GM19238 (cell line): Measurements from ENCODE around the gene BMPR1A.
"Not testable (repeated sequence)": the region's sequence is repeated elsewhere in the genome, so short reads cannot be mapped to it uniquely, and the experiment has no call there.

Experiments
- DNase-seq: peaks from one replicate; pipeline ENCODE4 v3.0.0; 2011; ENCODE audit warnings: low spot score; ENCODE audit not compliant: insufficient read length

The BMPR1A gene

GRCh38 chr10:86878983-86879713 lies 122.7 kb downstream of the BMPR1A start:
- no peak for DNase-seq

DNA sequence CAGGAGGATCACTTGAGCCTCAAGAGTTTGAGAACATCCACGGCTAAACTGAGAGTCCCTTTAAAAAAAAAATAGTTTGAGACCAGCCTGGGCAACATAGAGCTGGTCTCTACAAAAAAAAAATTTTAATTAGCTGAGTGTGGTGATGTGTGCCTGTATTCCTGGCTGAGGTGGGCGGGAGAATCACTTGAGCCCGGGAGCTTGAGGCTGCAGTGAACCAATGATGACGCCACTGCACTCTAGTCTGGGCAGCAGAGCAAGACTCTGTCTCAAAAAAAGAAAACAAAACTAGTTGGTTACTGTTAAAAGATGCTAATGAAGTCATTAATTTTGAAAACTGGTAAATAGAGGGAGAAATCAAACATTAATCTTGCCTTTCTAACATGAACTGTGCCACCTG lies 124.6 kb downstream of the BMPR1A start:
- no peak for DNase-seq

- peak; percentile 44 for DNase-seq
These were observed 132.4 kb downstream of the BMPR1A start for GRCh38 chr10:86888585-86889381.

- DNase-seq: no peak
These were observed 133.6 kb downstream of the BMPR1A start for GRCh38 chr10:86889997-86890396.

DNA sequence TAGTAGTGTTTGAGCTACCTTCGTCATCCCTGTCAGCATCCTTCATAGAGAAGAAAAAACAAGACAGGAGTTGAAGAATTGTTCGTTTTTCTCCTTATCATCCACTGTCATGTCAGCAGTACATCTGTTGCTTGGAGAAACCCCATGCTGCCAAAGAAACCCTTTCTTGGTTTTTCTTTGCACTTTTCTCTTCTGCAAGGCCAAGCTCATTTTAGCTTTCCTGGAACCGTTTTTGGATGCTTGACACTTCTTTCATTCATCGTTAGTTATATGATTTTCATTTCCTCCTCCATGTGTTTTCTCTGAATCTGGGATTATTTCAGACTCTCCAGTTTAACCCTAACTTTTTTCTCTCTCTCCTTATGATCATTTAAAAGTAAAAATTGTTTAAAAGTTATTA lies 142.1 kb downstream of the BMPR1A start:
- DNase-seq: no peak

GRCh38 chr10:86899132-86899531 lies 142.7 kb downstream of the BMPR1A start:
- DNase-seq: no peak

- DNase-seq: peak; percentile 21
These were observed 143.4 kb downstream of the BMPR1A start for GRCh38 chr10:86899670-86900276.

DNA sequence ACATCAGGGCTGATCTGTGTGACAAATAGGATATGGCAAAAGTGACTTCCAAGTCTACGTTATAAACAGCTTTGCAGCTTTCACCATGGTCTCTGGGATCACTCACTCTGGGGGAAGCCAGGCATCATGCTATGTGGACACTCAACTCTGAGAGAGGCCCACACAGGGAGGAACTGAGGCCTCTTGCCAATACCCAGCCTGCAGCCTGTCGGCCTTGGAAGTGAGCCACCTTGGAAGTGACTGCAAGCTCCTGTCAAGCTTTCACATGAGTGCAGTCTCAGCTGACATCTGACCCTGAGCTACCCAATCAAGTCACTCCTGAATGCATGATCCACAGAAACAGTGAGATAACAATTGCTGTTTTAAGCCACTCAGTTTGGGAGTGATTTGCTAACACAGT lies 144.5 kb downstream of the BMPR1A start:
- no peak for DNase-seq

DNA sequence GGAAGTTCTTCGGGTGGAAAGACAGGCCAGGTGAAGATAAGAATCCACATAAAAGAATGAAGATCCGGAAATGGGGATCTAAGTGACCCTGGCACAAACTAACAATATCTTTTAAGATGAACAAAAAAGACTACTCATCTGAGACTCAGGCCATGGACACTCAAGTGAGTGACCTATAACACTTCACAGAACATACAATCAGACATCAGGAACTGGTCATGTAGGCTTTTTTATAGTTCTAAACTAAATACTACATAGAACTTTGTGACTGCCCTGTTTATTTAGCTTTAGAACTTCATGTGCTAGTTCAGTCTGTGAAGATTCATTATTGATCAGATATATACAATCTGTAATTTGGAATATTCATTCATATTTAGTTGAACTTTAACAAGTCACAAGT lies 148.2 kb downstream of the BMPR1A start:
- DNase-seq: no peak

DNA sequence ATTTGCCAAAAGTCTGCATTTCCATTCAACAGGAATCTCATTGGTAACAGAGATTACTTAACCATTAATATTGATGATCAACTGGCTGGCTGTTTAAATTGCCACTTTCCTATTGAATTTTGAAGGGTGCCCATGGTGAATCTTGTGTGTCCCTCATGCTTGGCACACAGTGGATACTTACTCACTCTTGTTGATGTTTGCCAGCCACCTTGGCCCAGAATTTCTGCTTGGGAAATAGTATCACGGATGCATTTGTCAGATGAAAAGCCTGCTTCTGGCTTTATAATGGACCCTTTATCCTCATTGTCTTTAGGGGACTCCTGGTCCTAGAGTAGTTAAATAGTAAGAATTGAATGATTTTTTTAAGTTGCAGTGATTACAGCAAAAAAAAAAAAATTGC lies 149.0 kb downstream of the BMPR1A start:
- no peak for DNase-seq

GRCh38 chr10:86914734-86915133 lies 158.3 kb downstream of the BMPR1A start:
- no peak for DNase-seq

GRCh38 chr10:86918022-86918471 lies 161.6 kb downstream of the BMPR1A start:
- no peak for DNase-seq

DNA sequence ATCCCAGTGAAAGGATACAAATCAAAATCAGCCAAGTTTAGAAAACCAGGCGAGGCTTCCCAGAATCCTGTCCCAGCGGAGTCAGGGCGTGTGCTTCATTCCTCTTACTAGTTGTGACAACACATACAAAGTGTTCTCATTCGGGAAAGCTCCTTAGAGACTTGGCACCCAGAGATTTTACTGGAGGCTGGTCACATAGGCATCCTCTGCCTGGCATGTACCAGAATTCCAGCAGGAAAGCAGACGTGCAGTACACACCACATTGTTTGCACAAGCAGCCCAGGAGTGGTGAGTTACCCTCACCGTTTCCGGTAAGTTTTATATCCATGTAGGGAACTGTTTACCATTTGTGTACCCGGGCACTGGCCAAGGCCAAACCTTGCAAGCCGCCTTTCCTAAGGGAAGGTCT lies 166.1 kb downstream of the BMPR1A start:
- no peak for DNase-seq

DNA sequence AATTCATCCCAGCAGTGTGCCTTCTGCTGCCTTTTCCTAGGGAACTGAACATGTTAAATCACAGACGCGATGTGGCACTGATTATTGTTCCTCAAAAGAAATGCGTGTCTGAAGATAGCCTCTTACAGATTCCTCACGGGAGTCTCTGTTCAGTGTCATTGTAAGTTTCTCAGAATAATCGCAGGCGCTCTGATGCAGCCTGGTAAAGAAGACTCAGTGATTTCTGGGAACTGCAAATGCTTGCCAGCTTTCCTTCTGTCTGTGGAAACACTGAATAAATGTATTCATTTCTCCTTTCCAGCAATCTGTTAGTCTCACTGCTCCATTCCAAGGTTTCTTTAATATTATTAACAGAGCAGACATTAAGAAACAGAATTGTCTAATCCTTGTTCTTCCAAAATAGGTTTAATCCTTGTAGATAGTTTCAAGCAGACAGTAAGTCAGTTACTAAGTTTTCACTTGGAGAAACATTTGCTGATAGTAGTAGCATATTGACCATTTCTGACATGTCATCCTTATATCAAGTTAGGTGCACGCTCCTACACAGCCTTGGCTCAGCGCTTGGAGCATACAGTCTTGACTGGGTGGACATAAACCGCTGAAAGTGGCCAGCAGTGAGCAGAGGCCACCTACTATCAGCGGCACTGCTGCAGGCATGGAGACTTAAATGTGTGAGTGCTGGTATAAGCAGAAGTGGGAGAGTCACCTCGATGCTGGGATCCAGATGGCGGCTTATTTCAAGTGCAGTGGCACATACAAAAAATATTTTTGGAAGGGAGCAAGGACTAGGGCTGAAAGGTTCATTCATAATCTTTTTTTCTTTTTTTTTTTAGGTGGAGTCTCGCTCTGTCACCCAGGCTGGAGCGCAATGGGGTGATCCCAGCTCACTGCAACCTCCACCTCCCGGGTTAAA lies 173.3 kb downstream of the BMPR1A start:
- no peak for DNase-seq

- DNase-seq: no peak
These were observed 175.5 kb downstream of the BMPR1A start for GRCh38 chr10:86931872-86932271.

DNA sequence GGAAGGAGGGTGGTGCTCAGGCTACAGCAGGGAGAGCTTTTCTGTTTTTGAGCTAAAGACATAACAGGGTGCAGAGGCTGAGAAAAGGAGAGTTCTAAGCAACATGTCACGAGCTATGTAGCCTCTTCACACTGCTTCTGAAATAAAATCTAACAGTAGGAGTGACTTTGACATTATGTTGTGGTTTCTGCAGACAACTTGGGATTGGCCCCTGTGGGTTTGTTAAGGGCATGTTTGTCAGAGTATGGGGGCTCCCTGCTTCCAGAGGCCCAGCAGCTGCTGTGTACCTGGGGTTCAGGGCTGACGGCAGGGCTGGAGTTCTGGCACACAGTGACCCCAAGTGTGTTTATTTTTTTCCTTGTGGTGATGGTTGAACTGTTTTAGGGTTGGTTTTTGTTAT lies 176.3 kb downstream of the BMPR1A start:
- no peak for DNase-seq

DNA sequence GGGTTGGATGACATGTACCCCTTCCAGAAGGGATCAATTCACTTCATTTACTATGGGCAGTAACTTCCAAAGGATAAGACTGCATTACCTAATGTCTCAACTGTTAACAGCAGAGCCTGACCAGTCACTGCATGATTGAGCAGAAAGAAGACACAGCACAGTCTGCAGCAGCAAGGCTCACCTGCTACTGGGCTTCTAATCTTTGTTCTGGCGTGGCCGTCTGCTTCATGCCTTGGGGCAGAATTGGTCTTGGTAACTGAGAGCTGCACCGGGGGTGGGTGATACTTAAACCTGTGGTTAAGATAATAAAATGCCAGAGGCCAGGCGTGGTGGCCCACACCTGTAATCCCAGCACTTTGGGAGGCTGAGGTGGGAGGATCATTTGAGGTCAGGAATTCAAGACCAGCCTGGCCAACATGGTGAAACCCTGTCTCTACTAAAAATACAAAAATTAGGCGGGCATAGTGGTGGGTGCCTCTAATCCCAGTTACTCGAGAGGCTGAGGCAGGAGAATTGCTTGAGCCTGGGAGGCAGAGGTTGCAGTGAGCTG lies 177.8 kb downstream of the BMPR1A start:
- not testable (repeated sequence) for DNase-seq

GRCh38 chr10:86936661-86937501 lies 180.5 kb downstream of the BMPR1A start:
- DNase-seq: no peak

- no peak for DNase-seq
These were observed 181.2 kb downstream of the BMPR1A start for GRCh38 chr10:86937502-86938154.

- DNase-seq: no peak
These were observed 181.8 kb downstream of the BMPR1A start for GRCh38 chr10:86938260-86938659.
